GM12874 (cell line): Measurements from ENCODE around the gene COLEC11.

Source experiments
- TF ChIP-seq, protein P1 (sequence below): IDR thresholded peaks from 2 replicates; pipeline ENCODE4 v1.5.1; 2011; ENCODE audit warnings: low read depth, mild to moderate bottlenecking, control low read depth, low read length, moderate library complexity; ENCODE audit not compliant: insufficient read depth

COLEC11 gene

GRCh38 chr2:3612639-3613523 lies 18.0 kb downstream of the COLEC11 start:
- TF ChIP-seq, protein P1, sequence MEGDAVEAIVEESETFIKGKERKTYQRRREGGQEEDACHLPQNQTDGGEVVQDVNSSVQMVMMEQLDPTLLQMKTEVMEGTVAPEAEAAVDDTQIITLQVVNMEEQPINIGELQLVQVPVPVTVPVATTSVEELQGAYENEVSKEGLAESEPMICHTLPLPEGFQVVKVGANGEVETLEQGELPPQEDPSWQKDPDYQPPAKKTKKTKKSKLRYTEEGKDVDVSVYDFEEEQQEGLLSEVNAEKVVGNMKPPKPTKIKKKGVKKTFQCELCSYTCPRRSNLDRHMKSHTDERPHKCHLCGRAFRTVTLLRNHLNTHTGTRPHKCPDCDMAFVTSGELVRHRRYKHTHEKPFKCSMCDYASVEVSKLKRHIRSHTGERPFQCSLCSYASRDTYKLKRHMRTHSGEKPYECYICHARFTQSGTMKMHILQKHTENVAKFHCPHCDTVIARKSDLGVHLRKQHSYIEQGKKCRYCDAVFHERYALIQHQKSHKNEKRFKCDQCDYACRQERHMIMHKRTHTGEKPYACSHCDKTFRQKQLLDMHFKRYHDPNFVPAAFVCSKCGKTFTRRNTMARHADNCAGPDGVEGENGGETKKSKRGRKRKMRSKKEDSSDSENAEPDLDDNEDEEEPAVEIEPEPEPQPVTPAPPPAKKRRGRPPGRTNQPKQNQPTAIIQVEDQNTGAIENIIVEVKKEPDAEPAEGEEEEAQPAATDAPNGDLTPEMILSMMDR: no peak

GRCh38 chr2:3613524-3613905 lies 18.6 kb downstream of the COLEC11 start:
- TF ChIP-seq, protein P1: no peak

- TF ChIP-seq, protein P1: no peak
Observed at GRCh38 chr2:3617198-3617890, 22.4 kb downstream of the COLEC11 start.

GRCh38 chr2:3618367-3618766 lies 23.5 kb downstream of the COLEC11 start:
- TF ChIP-seq, protein P1: no peak

GRCh38 chr2:3619033-3619432 lies 24.1 kb downstream of the COLEC11 start:
- TF ChIP-seq, protein P1: no peak

GRCh38 chr2:3620834-3621233 lies 25.9 kb downstream of the COLEC11 start:
- TF ChIP-seq, protein P1: no peak

- TF ChIP-seq, protein P1: no peak
Observed at GRCh38 chr2:3622967-3623366, 28.1 kb downstream of the COLEC11 start.
